Measurements from ENCODE around the gene DENND2A. TPM values are rescaled to one million over a fixed set of nuclear protein-coding genes. Genes with fewer than 3 reads are reported as not detected.

The DENND2A gene
- total and polyA plus RNA-seq, 2 donors (not counting 1 experiment from before 2014, with no cell fraction given): 30.6 to 39.0 TPM

GRCh38 chr7:140478246-140479061 lies 162.2 kb downstream of the DENND2A start:
- H3K9ac ChIP-seq (ENCODE audit: insufficient read depth, low read length): peak overlapping the region; percentile 76
- no peaks in the 10 kb centered on the region for H4K20me1 ChIP-seq (ENCODE audit: control insufficient read depth, extremely low read depth, insufficient read depth, low read length)
- H3K27ac ChIP-seq (ENCODE audit: insufficient read depth, low read length): peak overlapping the region; percentile 76
- H3K36me3 ChIP-seq (ENCODE audit: control insufficient read depth, insufficient read depth, low read length): no peaks in the 10 kb centered on the region
- H3K27me3 ChIP-seq (ENCODE audit: control insufficient read depth, insufficient read depth, low read length): no peaks in the 10 kb centered on the region
- H3K4me1 ChIP-seq (ENCODE audit: control insufficient read depth, extremely low read depth, insufficient read depth, low read length): peaks cover 2% of the 10 kb centered on the region
- peak overlapping the region; percentile 96 for H3K4me2 ChIP-seq (ENCODE audit: extremely low read depth, insufficient read depth, low read length)
- TF ChIP-seq EZH2 (IDR thresholded peaks at IDR 0.05; ENCODE audit: low read length, missing control alignments) (no peak), CTCF (conservative IDR thresholded peaks at IDR 0.05 in 1 of 2, IDR thresholded peaks at IDR 0.05 in 1 of 2; ENCODE audit: low read depth in 1 of 2, low read length in 2 of 2) (no peak)
- H3K9me3 ChIP-seq (ENCODE audit: control insufficient read depth, insufficient read depth, low read depth, low read length): no peaks in the 10 kb centered on the region
- H2AFZ ChIP-seq (ENCODE audit: low read length): peak overlapping the region; percentile 8
- peaks cover 50% of the 10 kb centered on the region for H3K79me2 ChIP-seq (ENCODE audit: control insufficient read depth, insufficient read depth, low read length)
- H3K4me3 ChIP-seq (replicated peaks in 1 of 4; ENCODE audit: control extremely low read depth in 1 of 4, insufficient read depth in 1 of 4, low read depth in 3 of 4, low read length in 4 of 4): peak overlapping the region; percentile 73 to 90 (median 88)
- DNase-seq (ENCODE audit: low read depth in 2 of 2): peak; percentile 43 to 51

- no peaks in the 10 kb centered on the region for H4K20me1 ChIP-seq (ENCODE audit: control insufficient read depth, extremely low read depth, insufficient read depth, low read length)
- H3K4me2 ChIP-seq (ENCODE audit: extremely low read depth, insufficient read depth, low read length): peak overlapping the region; percentile 40
Measured at GRCh38 chr7:140476698-140477261, 163.8 kb downstream of the DENND2A start.

More at GRCh38 chr7:140476698-140477261, 163.8 kb downstream of the DENND2A start:
- no peak overlapping the region for H3K9ac ChIP-seq (ENCODE audit: insufficient read depth, low read length)
- peak overlapping the region in 1 of 4 experiments; percentile 90 for H3K4me3 ChIP-seq (replicated peaks in 1 of 4; ENCODE audit: control extremely low read depth in 1 of 4, insufficient read depth in 1 of 4, low read depth in 3 of 4, low read length in 4 of 4)
- H3K36me3 ChIP-seq (ENCODE audit: control insufficient read depth, insufficient read depth, low read length): no peaks in the 10 kb centered on the region
- no peaks in the 10 kb centered on the region for H3K27me3 ChIP-seq (ENCODE audit: control insufficient read depth, insufficient read depth, low read length)
- TF ChIP-seq EZH2 (IDR thresholded peaks at IDR 0.05; ENCODE audit: low read length, missing control alignments) (no peak), CTCF (conservative IDR thresholded peaks at IDR 0.05 in 1 of 2, IDR thresholded peaks at IDR 0.05 in 1 of 2; ENCODE audit: low read depth in 1 of 2, low read length in 2 of 2) (no peak)
- H3K27ac ChIP-seq (ENCODE audit: insufficient read depth, low read length): no peak overlapping the region
- peaks cover 55% of the 10 kb centered on the region for H3K79me2 ChIP-seq (ENCODE audit: control insufficient read depth, insufficient read depth, low read length)
- H3K9me3 ChIP-seq (ENCODE audit: control insufficient read depth, insufficient read depth, low read depth, low read length): no peaks in the 10 kb centered on the region
- peaks cover 2% of the 10 kb centered on the region for H3K4me1 ChIP-seq (ENCODE audit: control insufficient read depth, extremely low read depth, insufficient read depth, low read length)
- H2AFZ ChIP-seq (ENCODE audit: low read length): no peak overlapping the region
- no peak for DNase-seq (ENCODE audit: low read depth in 2 of 2)

Data from fibroblast of lung (primary cell).